HCT116 (cell line): ENCODE results near the gene ATG4D. TPM values are rescaled to one million over a fixed set of nuclear protein-coding genes. Genes with fewer than 3 reads are reported as not detected.
A peak's percentile ranks its signal among the peaks of the same experiment; 100 is the strongest.

ENCODE experiments used
- ATAC-seq: fragments of 200-7000 bp; cut with Tn5 transposase; 2 replicates; pipeline ENCODE4 v1.9.1; 2020; ENCODE audit warnings: mild to moderate bottlenecking, moderate library complexity
- BruUV-seq: library from RNA; stranded (reverse); fragments of 400-500 nt; replicated peaks from 2 replicates; lab custom pipeline; 2021; lab: Mats Ljungman, UMichigan
- CTCF ChIA-PET: fragments of 300-600 bp; sonication (Branson Sonifier 250); formaldehyde crosslinking; loops from one replicate; lab custom pipeline; 2021; ENCODE audit warnings: antibody characterized with exemption; lab: Charles Lee
- POLR2A ChIA-PET: fragments of 300-600, 350-600 bp; sonication (Branson Sonifier 250); formaldehyde crosslinking; loops from one replicate; lab custom pipeline; 2021; ENCODE audit warnings: antibody characterized with exemption; lab: Charles Lee
- RAD21 ChIA-PET, 2 experiments: fragments of 300-600 bp; sonication (Branson Sonifier 250); formaldehyde crosslinking; loops; one replicate each; lab custom pipeline; 2023; ENCODE audit warnings: low total read pairs in 2 of 2; ENCODE audit not compliant: uncharacterized antibody in 2 of 2, unreplicated experiment in 2 of 2, low non-redundant PET in 1 of 2; lab: Charles Lee
- DNase-seq: peaks from one replicate; pipeline ENCODE4 v3.0.0-alpha.2; 2010; ENCODE audit warnings: low read depth, low spot score
- H2AFZ ChIP-seq: fragments of 200-600 bp; shearing (Covaris generic), sonication (generic); 2 replicates; pipeline ENCODE4 v1.6.1; 2017; ENCODE audit warnings: low read depth, mixed run types, mixed read lengths, antibody characterized with exemption, low read length; ENCODE audit not compliant: poor library complexity, severe bottlenecking
- H3K27ac ChIP-seq: 2 replicates; pipeline ENCODE4 v1.5.1; 2012; ENCODE audit warnings: low read depth, low read length
- H3K27me3 ChIP-seq: fragments of 200-600 bp; sonication (generic); 2 replicates; pipeline ENCODE4 v1.6.1; 2016; ENCODE audit warnings: mixed run types, low read length, mixed read lengths; ENCODE audit not compliant: insufficient read depth
- H3K36me3 ChIP-seq, 2 experiments: fragments of 200-500 bp in 1 of 2; fragments of 200-600 bp in 1 of 2; sonication (Bioruptor generic) in 1 of 2; sonication (generic) in 1 of 2; 2 replicates each; pipeline versions ENCODE4 v1.5.1 to v1.6.1; 2014 to 2016; ENCODE audit warnings: low read length in 2 of 2, inconsistent platforms in 1 of 2, mixed read lengths in 1 of 2, mixed run types in 1 of 2; ENCODE audit not compliant: insufficient read depth in 2 of 2, control insufficient read depth in 1 of 2
- H3K4me1 ChIP-seq, 2 experiments: fragments of 200-600 bp in 1 of 2; sonication (generic) in 1 of 2; 2 replicates each; pipeline versions ENCODE4 v1.5.1 to v1.6.1; 2012 to 2017; ENCODE audit warnings: low read length in 2 of 2, inconsistent platforms in 1 of 2, mild to moderate bottlenecking in 1 of 2, mixed read lengths in 1 of 2, mixed run types in 1 of 2, moderate library complexity in 1 of 2; ENCODE audit not compliant: insufficient read depth in 2 of 2, control insufficient read depth in 1 of 2
- H3K4me2 ChIP-seq: fragments of 200-600 bp; sonication (generic); 2 replicates; pipeline ENCODE4 v1.6.1; 2017; ENCODE audit warnings: mixed run types, low read length, mixed read lengths
- H3K4me3 ChIP-seq, 2 experiments: fragments of 200-600 bp in 1 of 2; sonication (generic) in 1 of 2; replicated peaks in 1 of 2; 2 replicates each; pipeline ENCODE4 v1.5.1; 2011 to 2016; ENCODE audit warnings: low read length in 2 of 2, control low read depth in 1 of 2, low read depth in 1 of 2, mild to moderate bottlenecking in 1 of 2, mixed read lengths in 1 of 2, mixed run types in 1 of 2
- H3K79me2 ChIP-seq: fragments of 200-600 bp; sonication (generic); 2 replicates; pipeline ENCODE4 v1.6.1; 2017; ENCODE audit warnings: mild to moderate bottlenecking, mixed run types, low read length, moderate library complexity, mixed read lengths; ENCODE audit not compliant: insufficient read depth
- H3K9ac ChIP-seq: fragments of 200-600 bp; sonication (generic); 2 replicates; pipeline ENCODE4 v1.6.1; 2016; ENCODE audit warnings: low read length, mixed read lengths
- H3K9me2 ChIP-seq: fragments of 200-600 bp; sonication (generic), shearing (Covaris generic); 2 replicates; pipeline ENCODE4 v1.6.1; 2017; ENCODE audit warnings: mixed run types, mild to moderate bottlenecking, moderate library complexity; ENCODE audit not compliant: insufficient read depth
- H3K9me3 ChIP-seq, 2 experiments: fragments of 200-500 bp in 1 of 2; fragments of 200-600 bp in 1 of 2; sonication (Bioruptor generic) in 1 of 2; sonication (generic) in 1 of 2; 2 replicates each; pipeline ENCODE4 v1.6.1; 2014 to 2017; ENCODE audit warnings: low read length in 2 of 2, mixed read lengths in 2 of 2, inconsistent platforms in 1 of 2, low read depth in 1 of 2, mild to moderate bottlenecking in 1 of 2, mixed run types in 1 of 2, moderate library complexity in 1 of 2; ENCODE audit not compliant: control insufficient read depth in 1 of 2, insufficient read depth in 1 of 2
- H4K20me1 ChIP-seq: fragments of 200-600 bp; sonication (generic), shearing (Covaris generic); 2 replicates; pipeline ENCODE4 v1.6.1; 2017; ENCODE audit warnings: mixed run types, mild to moderate bottlenecking, moderate library complexity; ENCODE audit not compliant: insufficient read depth
- CBX3 ChIP-seq: IDR thresholded peaks from 2 replicates; pipeline ENCODE4 v1.6.1; 2012; ENCODE audit warnings: low read depth
- CEBPB ChIP-seq: IDR thresholded peaks from 2 replicates; pipeline ENCODE4 v1.6.1; 2012; ENCODE audit warnings: low read depth
- ELF1 ChIP-seq: IDR thresholded peaks from 2 replicates; pipeline ENCODE4 v1.6.1; 2012; ENCODE audit warnings: low read depth, borderline replicate concordance
- EZH2 ChIP-seq: fragments of 200-600 bp; sonication (generic); IDR thresholded peaks from 2 replicates; pipeline ENCODE4 v1.6.1; 2017; ENCODE audit warnings: antibody characterized with exemption, mixed run types
- EZH2phosphoT487 ChIP-seq: fragments of 200-600 bp; IDR thresholded peaks from 2 replicates; pipeline ENCODE4 v1.6.1; 2018; ENCODE audit warnings: antibody characterized with exemption, borderline replicate concordance
- FOSL1 ChIP-seq: IDR thresholded peaks from 2 replicates; pipeline ENCODE4 v1.6.1; 2012; ENCODE audit warnings: low read depth
- JUND ChIP-seq: IDR thresholded peaks from 2 replicates; pipeline ENCODE4 v1.6.1; 2012
- SP1 ChIP-seq: IDR thresholded peaks from 2 replicates; pipeline ENCODE4 v1.6.1; 2012; ENCODE audit warnings: low read depth
- SRF ChIP-seq: IDR thresholded peaks from 2 replicates; pipeline ENCODE4 v1.6.1; 2012; ENCODE audit warnings: low read depth
- TCF7L2 ChIP-seq: IDR thresholded peaks from 2 replicates; pipeline ENCODE4 v1.7.0; 2011; ENCODE audit warnings: borderline replicate concordance, inconsistent platforms; ENCODE audit not compliant: insufficient read depth, insufficient read length; ENCODE audit errors: extremely low read depth
- intact Hi-C: fragments of 100-400 bp; cut with micrococcal nuclease; formaldehyde crosslinking; loops from 2 replicates; pipeline ENCODE4 v1.10.0; 2022
- total RNA-seq: library from RNA; stranded (reverse); gene quantifications from one replicate; pipeline ENCODE4 v1.2.1, GENCODE V29; 2021; ENCODE audit not compliant: unreplicated experiment
- TF ChIP-seq, protein P1 (sequence below): IDR thresholded peaks from 2 replicates; pipeline ENCODE4 v1.6.1; 2012
- TF ChIP-seq, protein P2 (sequence below), 3 experiments: fragments of 200-600 bp in 1 of 3; sonication (generic) in 1 of 3; IDR thresholded peaks in 2 of 3; conservative IDR thresholded peaks in 1 of 3; 2 replicates each; pipeline ENCODE4 v1.5.1; 2012 to 2017; ENCODE audit warnings: low read depth in 2 of 3, low read length in 2 of 3, antibody characterized with exemption in 1 of 3, borderline replicate concordance in 1 of 3, control low read depth in 1 of 3, mild to moderate bottlenecking in 1 of 3, mixed read lengths in 1 of 3, mixed run types in 1 of 3, moderate library complexity in 1 of 3; ENCODE audit not compliant: insufficient read depth in 1 of 3

The ATG4D gene
- total RNA-seq, 1 experiment from 2014 or later, result 45.4 TPM

DNA sequence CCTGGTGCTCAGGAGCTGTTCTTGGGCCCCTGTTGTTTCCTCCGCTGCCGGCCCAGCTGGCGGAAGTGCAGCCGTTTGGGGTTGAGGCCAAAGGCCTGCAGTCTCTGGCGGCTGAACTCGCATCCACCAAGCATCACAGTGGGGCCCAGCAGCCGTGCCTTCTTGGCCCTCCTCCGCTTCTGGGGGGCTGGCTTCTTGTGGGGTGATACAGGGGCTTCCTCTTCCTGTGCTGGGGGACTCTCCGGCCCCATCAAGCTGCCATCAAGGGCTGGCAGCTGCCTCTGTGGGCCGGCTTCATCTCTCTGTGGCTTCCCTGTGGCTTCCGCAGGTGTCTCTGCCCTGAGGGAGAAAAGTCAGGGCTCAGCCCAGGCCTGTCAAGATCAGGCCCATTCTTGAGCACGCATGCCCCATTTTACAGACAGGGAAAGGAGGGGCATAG is 10.3 kb downstream of the ATG4D start:
- TF ChIP-seq JUND (no peak), SP1 (no peak), EZH2 (no peak), FOSL1 (no peak), CEBPB (no peak), CBX3 (no peak)
- ATAC-seq (no peak), DNase-seq (no peak)
- no peak overlapping the region for H3K4me2 ChIP-seq
- no peak overlapping the region for H3K9ac ChIP-seq
- H2AFZ ChIP-seq, result no peak overlapping the region
- intact Hi-C loops, result no loop called here
- ChIA-PET RAD21 (interaction anchor here (0.6 to 0.7 kb wide), 2 partner anchors 307 to 308 kb away, joined by 3 to 8 read pairs; no protein-coding TSS in a partner anchor), CTCF (no interaction called here), POLR2A (no interaction called here)
- no TSS peak for BruUV-seq
- H3K79me2 ChIP-seq, result no peaks in the 10 kb centered on the region; the same call in 1 of the 2 replicates
- H3K4me3 ChIP-seq, result no peak overlapping the region
- no peaks in the 10 kb centered on the region for H3K27me3 ChIP-seq
- no peaks in the 10 kb centered on the region for H3K9me3 ChIP-seq
- H3K27ac ChIP-seq, result 0 out of 2 replicates have a peak overlapping the region, but pooled peaks have one; percentile 11
- H4K20me1 ChIP-seq, result no peaks in the 10 kb centered on the region
- no peaks in the 10 kb centered on the region for H3K4me1 ChIP-seq
- H3K36me3 ChIP-seq, result peaks cover 15 to 52% of the 10 kb centered on the region in 2 experiments; a peak in 3 of 4 replicates
- H3K9me2 ChIP-seq, result no peaks in the 10 kb centered on the region

DNA sequence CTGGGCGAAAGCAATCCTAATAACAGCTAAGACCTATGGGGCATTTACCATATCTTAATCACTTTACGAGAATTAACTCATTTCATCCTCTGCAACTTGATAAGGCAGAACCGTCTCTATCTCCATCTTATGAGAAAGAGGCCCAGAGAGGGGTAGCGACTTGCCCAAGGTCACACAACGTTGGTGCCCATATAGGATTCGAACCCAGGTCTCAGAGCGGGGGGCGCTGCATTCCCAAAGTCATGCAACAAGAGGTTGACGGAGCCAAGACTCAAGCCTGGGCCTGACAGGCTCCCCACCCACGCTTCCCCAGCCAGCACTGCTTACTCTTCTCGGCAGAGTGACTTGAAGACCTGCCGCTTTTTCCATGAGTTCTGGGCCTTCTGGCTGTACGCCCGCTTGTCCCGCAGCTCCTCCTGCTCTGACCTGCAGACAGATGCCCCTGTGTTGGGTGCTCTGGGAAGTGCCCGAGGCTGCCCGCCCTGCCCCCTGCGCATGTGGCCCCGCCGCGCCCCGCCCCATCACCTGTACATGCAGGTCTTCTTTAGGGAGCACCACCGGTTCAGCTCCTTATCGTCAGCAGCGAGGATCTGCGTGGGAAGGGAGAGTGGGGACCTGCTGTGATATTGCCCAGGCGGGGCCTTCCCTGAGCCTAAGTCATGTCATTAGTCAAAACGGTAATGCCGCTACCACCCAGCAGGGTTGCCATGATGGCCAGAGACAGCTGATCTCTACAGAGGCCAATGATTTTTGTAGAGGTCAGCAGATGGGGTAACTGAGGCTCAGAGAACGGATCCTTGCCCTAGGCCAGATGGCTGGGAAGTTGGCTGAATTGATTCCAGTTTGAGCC is 11.3 kb downstream of the ATG4D start:
- intact Hi-C loops, result no loop called here
- H3K36me3 ChIP-seq, result peaks cover 23 to 61% of the 10 kb centered on the region in 2 experiments; a peak in 3 of 4 replicates
- DNase-seq (no peak), ATAC-seq (no peak)
- ChIA-PET CTCF (no interaction called here), RAD21 (interaction anchor here in 1 of 2 experiments (0.6 kb wide), 1 partner anchor 308 kb away, joined by 8 read pairs; no protein-coding TSS in a partner anchor), POLR2A (no interaction called here)
- no peaks in the 10 kb centered on the region for H4K20me1 ChIP-seq
- H3K9me2 ChIP-seq, result no peaks in the 10 kb centered on the region
- H3K27me3 ChIP-seq, result no peaks in the 10 kb centered on the region
- H2AFZ ChIP-seq, result no peak overlapping the region
- no peak for TF ChIP-seq JUND
- TF ChIP-seq, protein P1, sequence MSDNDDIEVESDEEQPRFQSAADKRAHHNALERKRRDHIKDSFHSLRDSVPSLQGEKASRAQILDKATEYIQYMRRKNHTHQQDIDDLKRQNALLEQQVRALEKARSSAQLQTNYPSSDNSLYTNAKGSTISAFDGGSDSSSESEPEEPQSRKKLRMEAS, result no peak
- TF ChIP-seq, protein P2, sequence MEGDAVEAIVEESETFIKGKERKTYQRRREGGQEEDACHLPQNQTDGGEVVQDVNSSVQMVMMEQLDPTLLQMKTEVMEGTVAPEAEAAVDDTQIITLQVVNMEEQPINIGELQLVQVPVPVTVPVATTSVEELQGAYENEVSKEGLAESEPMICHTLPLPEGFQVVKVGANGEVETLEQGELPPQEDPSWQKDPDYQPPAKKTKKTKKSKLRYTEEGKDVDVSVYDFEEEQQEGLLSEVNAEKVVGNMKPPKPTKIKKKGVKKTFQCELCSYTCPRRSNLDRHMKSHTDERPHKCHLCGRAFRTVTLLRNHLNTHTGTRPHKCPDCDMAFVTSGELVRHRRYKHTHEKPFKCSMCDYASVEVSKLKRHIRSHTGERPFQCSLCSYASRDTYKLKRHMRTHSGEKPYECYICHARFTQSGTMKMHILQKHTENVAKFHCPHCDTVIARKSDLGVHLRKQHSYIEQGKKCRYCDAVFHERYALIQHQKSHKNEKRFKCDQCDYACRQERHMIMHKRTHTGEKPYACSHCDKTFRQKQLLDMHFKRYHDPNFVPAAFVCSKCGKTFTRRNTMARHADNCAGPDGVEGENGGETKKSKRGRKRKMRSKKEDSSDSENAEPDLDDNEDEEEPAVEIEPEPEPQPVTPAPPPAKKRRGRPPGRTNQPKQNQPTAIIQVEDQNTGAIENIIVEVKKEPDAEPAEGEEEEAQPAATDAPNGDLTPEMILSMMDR (IDR thresholded peaks at IDR 0.05 in 2 of 3, conservative IDR thresholded peaks at IDR 0.05 in 1 of 3; ENCODE audit: borderline replicate concordance in 1 of 3, insufficient read depth in 1 of 3, low read depth in 2 of 3, low read length in 2 of 3), result peak in 2 of 3 experiments; percentile 9 to 31; a peak in 3 of 6 replicates
- no peak for TF ChIP-seq ELF1
- TF ChIP-seq TCF7L2, result no peak
- no peak for TF ChIP-seq SRF
- no peak for TF ChIP-seq EZH2phosphoT487
- no peaks in the 10 kb centered on the region for H3K9me3 ChIP-seq
- no peak overlapping the region for H3K4me2 ChIP-seq
- no peak overlapping the region for H3K9ac ChIP-seq
- H3K79me2 ChIP-seq, result no peaks in the 10 kb centered on the region; the same call in 1 of the 2 replicates
- no TSS peak for BruUV-seq
- H3K4me1 ChIP-seq, result no peaks in the 10 kb centered on the region
- no peak overlapping the region for H3K27ac ChIP-seq
- no peak overlapping the region for H3K4me3 ChIP-seq
